Measurements from ENCODE around the gene ATE1. TPM values are rescaled to one million over a fixed set of nuclear protein-coding genes. Genes with fewer than 3 reads are reported as not detected.

The ATE1 gene
- total RNA-seq, 3 donors from 2014 or later, result 25.0 to 46.8 (median 29.5) TPM

GRCh38 chr10:121774404-121774803, 153.4 kb downstream of the ATE1 start:
- Histone ChIP-seq H3K36me3 (no peaks in the 10 kb centered on the region), H3K27ac (no peak overlapping the region), H3K4me1 (no peaks in the 10 kb centered on the region), H3K9me3 (no peaks in the 10 kb centered on the region), H3K4me3 (no peak overlapping the region), H3K27me3 (no peaks in the 10 kb centered on the region)
- DNase-seq (ENCODE audit: low spot score in 2 of 2), result no peak
- intact Hi-C loops (cut with DNase I; ENCODE audit: low total_unique reads), result loop anchor here (5.0 kb wide), 1 partner anchor 583 kb away; no protein-coding TSS in a partner anchor
- TF ChIP-seq POLR2AphosphoS5 (IDR thresholded peaks at IDR 0.05), result no peak
- no peak for TF ChIP-seq CTCF (IDR thresholded peaks at IDR 0.05)
- TF ChIP-seq POLR2A (IDR thresholded peaks at IDR 0.05), result no peak

GRCh38 chr10:121772884-121773283, 154.9 kb downstream of the ATE1 start:
- Histone ChIP-seq H3K4me1 (no peaks in the 10 kb centered on the region), H3K27ac (no peak overlapping the region), H3K9me3 (no peaks in the 10 kb centered on the region), H3K4me3 (no peak overlapping the region), H3K36me3 (no peaks in the 10 kb centered on the region), H3K27me3 (no peaks in the 10 kb centered on the region)
- intact Hi-C loops (cut with DNase I; ENCODE audit: low total_unique reads), result loop anchor here (5.0 kb wide), 1 partner anchor 584 kb away; no protein-coding TSS in a partner anchor
- DNase-seq (ENCODE audit: low spot score in 2 of 2), result no peak
- TF ChIP-seq CTCF (IDR thresholded peaks at IDR 0.05) (no peak), POLR2AphosphoS5 (IDR thresholded peaks at IDR 0.05) (no peak), POLR2A (IDR thresholded peaks at IDR 0.05) (no peak)

- no peak for DNase-seq (ENCODE audit: low spot score in 2 of 2)
- Histone ChIP-seq H3K36me3 (no peaks in the 10 kb centered on the region), H3K27me3 (no peaks in the 10 kb centered on the region), H3K4me1 (no peaks in the 10 kb centered on the region), H3K4me3 (no peak overlapping the region), H3K27ac (no peak overlapping the region), H3K9me3 (peaks cover 0 to 2% of the 10 kb centered on the region in 2 donors)
- intact Hi-C loops (cut with DNase I; ENCODE audit: low total_unique reads), result loop anchor here (5.0 kb wide), 1 partner anchor 585 kb away; no protein-coding TSS in a partner anchor
- no peak for TF ChIP-seq CTCF (IDR thresholded peaks at IDR 0.05)
- TF ChIP-seq POLR2AphosphoS5 (IDR thresholded peaks at IDR 0.05), result no peak
Measured at GRCh38 chr10:121772406-121772805, 155.4 kb downstream of the ATE1 start.

- Histone ChIP-seq H3K27ac (no peak overlapping the region), H3K36me3 (no peaks in the 10 kb centered on the region), H3K27me3 (no peaks in the 10 kb centered on the region), H3K4me3 (no peak overlapping the region), H3K4me1 (no peaks in the 10 kb centered on the region), H3K9me3 (peaks cover 0 to 5% of the 10 kb centered on the region in 2 donors)
- no peak for TF ChIP-seq CTCF (IDR thresholded peaks at IDR 0.05)
- no peak for TF ChIP-seq POLR2A (IDR thresholded peaks at IDR 0.05)
- TF ChIP-seq POLR2AphosphoS5 (IDR thresholded peaks at IDR 0.05), result no peak
- DNase-seq (ENCODE audit: low spot score in 2 of 2), result no peak
- intact Hi-C loops (cut with DNase I; ENCODE audit: low total_unique reads), result loop anchor here (5.0 kb wide), 1 partner anchor 585 kb away; no protein-coding TSS in a partner anchor
Measured at GRCh38 chr10:121771966-121772365, 155.9 kb downstream of the ATE1 start.

GRCh38 chr10:121766426-121766825, 161.4 kb downstream of the ATE1 start:
- intact Hi-C loops (cut with DNase I; ENCODE audit: low total_unique reads), result no loop called here
- no peak for DNase-seq (ENCODE audit: low spot score in 2 of 2)
- Histone ChIP-seq H3K27me3 (no peaks in the 10 kb centered on the region), H3K4me3 (no peak overlapping the region), H3K9me3 (peaks cover 0 to 5% of the 10 kb centered on the region in 2 donors), H3K27ac (no peak overlapping the region), H3K36me3 (no peaks in the 10 kb centered on the region), H3K4me1 (no peaks in the 10 kb centered on the region)
- TF ChIP-seq POLR2AphosphoS5 (IDR thresholded peaks at IDR 0.05), result no peak
- no peak for TF ChIP-seq CTCF (IDR thresholded peaks at IDR 0.05)
- TF ChIP-seq POLR2A (IDR thresholded peaks at IDR 0.05), result no peak

All from breast epithelium (tissue), 4 donors.